K562 (cell line): ENCODE data around the gene C1RL. TPM values are rescaled to one million over a fixed set of nuclear protein-coding genes. Genes with fewer than 3 reads are reported as not detected.
A peak's percentile ranks its signal among the peaks of the same experiment; 100 is the strongest.

Experiments
- GABPA ChIP-seq: fragments of 200-800 bp; sonication (Bioruptor generic); conservative IDR thresholded peaks from 2 replicates; pipeline ENCODE4 v1.6.1; 2016; ENCODE audit warnings: low read depth, missing genetic modification characterization, missing compliant biosample characterization
- HNRNPL ChIP-seq: fragments of 200-400 bp; formaldehyde crosslinking; IDR thresholded peaks from 2 replicates; pipeline ENCODE4 v1.6.1; 2017; ENCODE audit warnings: low read depth, mild to moderate bottlenecking, low read length
- KLF13 ChIP-seq: fragments of 450-650 bp; IDR thresholded peaks from 2 replicates; pipeline ENCODE4 v1.6.1; 2016; ENCODE audit warnings: missing genetic modification characterization, low read depth, mild to moderate bottlenecking, missing compliant biosample characterization, moderate library complexity, borderline replicate concordance
- MAX ChIP-seq: sonication (generic); formaldehyde crosslinking; IDR thresholded peaks from 2 replicates; pipeline ENCODE4 v1.9.0; 2022; ENCODE audit warnings: mild to moderate bottlenecking, missing genetic modification reagents
- POU5F1 ChIP-seq: fragments of 150-350 bp; IDR thresholded peaks from 2 replicates; pipeline ENCODE4 v1.6.1; 2014; ENCODE audit warnings: borderline replicate concordance, low read length, low read depth, mild to moderate bottlenecking; ENCODE audit not compliant: partially characterized antibody
- TCF7 ChIP-seq: sonication (generic); IDR thresholded peaks from 2 replicates; pipeline ENCODE4 v1.6.1; 2016; ENCODE audit warnings: antibody characterized with exemption, borderline replicate concordance
- U2AF2 ChIP-seq: fragments of 200-400 bp; formaldehyde crosslinking; optimal IDR thresholded peaks from 2 replicates; pipeline ENCODE3; 2017; ENCODE audit warnings: low read depth, mild to moderate bottlenecking, low read length
- ZFP36 ChIP-seq: fragments of 150-350 bp; IDR thresholded peaks from 2 replicates; pipeline ENCODE4 v1.6.1; 2018; ENCODE audit warnings: low read length, low read depth; ENCODE audit not compliant: partially characterized antibody
- polyA plus RNA-seq, 8 experiments: library from polyadenylated mRNA; depleted of rRNA in 4 of 8; stranded (reverse) in 5 of 8; unstranded in 3 of 8; fragments of >200 nt; fragmentation: Nextera tagmentation in 2 of 8; fragmentation: Illumina TruSeq in 1 of 8; extraction: Ambion mirVana in 2 of 8; extraction: Trizol in 1 of 8; gene quantifications; 2 replicates each; pipeline versions ENCODE4 v1.2.1 to v1.2.3, GENCODE V29; 2011 to 2014; ENCODE audit warnings: inconsistent platforms in 1 of 8, missing spikeins in 1 of 8
- total RNA-seq, 7 experiments: library from RNA; depleted of rRNA in 6 of 7; stranded (reverse); fragments of >200 nt in 6 of 7; fragmentation: Illumina TruSeq in 2 of 7; extraction: Trizol in 2 of 7; gene quantifications; 2 replicates each; pipeline versions ENCODE4 v1.2.1 to v1.2.3, GENCODE V29; 2011 to 2021; ENCODE audit warnings: low replicate concordance in 1 of 7
- TF ChIP-seq, protein P1 (sequence below): fragments of 450-650 bp; IDR thresholded peaks from 2 replicates; pipeline ENCODE4 v1.6.1; 2014; ENCODE audit warnings: low read depth, mild to moderate bottlenecking, moderate library complexity, borderline replicate concordance
- TF ChIP-seq, protein P2 (sequence below), 2 experiments: fragments of 450-650 bp in 1 of 2; sonication (generic) in 1 of 2; formaldehyde crosslinking in 1 of 2; IDR thresholded peaks; 2 replicates each; pipeline versions ENCODE4 v1.7.1 to v1.9.0; 2016 to 2022; ENCODE audit warnings: inconsistent platforms in 1 of 2, mild to moderate bottlenecking in 1 of 2, missing genetic modification reagents in 1 of 2
- TF ChIP-seq, protein P3 (sequence below): IDR thresholded peaks from 2 replicates; pipeline ENCODE4 v1.6.1; 2011; ENCODE audit warnings: borderline replicate concordance, low read depth, mild to moderate bottlenecking, moderate library complexity, low read length; ENCODE audit not compliant: insufficient read depth, poor library complexity, severe bottlenecking

The C1RL gene
- total and polyA plus RNA-seq, 9 of the 15 experiments (the other 6 are each of a cell fraction or from before 2014, with no cell fraction given) = 1.4 to 10.7 (median 8.0) TPM

DNA sequence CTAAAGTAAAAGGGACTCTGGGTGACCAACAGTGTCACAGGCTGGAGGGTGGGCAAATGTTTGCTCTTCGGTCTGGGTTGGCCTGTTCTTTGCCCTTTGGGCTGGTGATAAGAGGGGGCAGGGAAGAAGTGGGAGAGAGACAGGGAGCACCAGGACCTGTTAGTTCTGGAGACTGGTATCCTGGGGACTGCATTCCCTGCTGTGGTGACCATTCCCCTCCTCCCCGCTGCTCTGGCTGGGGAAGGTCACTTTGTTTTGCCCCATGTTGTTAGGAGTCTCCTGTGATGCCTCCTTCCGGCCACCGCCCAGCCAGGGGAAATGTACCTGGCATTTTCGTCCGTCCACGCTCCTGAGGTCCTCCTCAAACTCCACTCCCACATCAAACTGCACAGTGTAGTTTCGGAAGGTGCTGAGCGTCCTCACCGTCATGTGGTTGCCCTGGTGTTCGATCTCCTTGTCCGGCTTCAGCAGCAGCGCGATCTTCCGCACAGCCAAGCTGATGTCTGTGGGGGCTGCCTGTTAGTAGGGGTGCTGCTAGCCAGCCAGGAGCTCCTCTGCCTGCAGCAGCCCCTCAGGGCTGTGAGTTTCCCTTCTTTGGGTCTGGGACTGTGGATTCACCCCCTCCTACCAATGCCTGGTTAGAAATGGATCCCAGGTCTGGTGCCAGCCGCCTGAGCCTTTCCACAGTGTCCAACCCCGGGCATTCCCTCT is 19.1 kb upstream of the C1RL start (continued):
- TF ChIP-seq, protein P1, sequence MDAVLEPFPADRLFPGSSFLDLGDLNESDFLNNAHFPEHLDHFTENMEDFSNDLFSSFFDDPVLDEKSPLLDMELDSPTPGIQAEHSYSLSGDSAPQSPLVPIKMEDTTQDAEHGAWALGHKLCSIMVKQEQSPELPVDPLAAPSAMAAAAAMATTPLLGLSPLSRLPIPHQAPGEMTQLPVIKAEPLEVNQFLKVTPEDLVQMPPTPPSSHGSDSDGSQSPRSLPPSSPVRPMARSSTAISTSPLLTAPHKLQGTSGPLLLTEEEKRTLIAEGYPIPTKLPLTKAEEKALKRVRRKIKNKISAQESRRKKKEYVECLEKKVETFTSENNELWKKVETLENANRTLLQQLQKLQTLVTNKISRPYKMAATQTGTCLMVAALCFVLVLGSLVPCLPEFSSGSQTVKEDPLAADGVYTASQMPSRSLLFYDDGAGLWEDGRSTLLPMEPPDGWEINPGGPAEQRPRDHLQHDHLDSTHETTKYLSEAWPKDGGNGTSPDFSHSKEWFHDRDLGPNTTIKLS = no peak
- TF ChIP-seq HNRNPL (no peak), KLF13 (tag) (no peak), ZFP36 (no peak), POU5F1 (no peak), MAX (no peak), TCF7 (no peak), U2AF2 (no peak), GABPA (tag) (peak; percentile 47)
- TF ChIP-seq, protein P2, sequence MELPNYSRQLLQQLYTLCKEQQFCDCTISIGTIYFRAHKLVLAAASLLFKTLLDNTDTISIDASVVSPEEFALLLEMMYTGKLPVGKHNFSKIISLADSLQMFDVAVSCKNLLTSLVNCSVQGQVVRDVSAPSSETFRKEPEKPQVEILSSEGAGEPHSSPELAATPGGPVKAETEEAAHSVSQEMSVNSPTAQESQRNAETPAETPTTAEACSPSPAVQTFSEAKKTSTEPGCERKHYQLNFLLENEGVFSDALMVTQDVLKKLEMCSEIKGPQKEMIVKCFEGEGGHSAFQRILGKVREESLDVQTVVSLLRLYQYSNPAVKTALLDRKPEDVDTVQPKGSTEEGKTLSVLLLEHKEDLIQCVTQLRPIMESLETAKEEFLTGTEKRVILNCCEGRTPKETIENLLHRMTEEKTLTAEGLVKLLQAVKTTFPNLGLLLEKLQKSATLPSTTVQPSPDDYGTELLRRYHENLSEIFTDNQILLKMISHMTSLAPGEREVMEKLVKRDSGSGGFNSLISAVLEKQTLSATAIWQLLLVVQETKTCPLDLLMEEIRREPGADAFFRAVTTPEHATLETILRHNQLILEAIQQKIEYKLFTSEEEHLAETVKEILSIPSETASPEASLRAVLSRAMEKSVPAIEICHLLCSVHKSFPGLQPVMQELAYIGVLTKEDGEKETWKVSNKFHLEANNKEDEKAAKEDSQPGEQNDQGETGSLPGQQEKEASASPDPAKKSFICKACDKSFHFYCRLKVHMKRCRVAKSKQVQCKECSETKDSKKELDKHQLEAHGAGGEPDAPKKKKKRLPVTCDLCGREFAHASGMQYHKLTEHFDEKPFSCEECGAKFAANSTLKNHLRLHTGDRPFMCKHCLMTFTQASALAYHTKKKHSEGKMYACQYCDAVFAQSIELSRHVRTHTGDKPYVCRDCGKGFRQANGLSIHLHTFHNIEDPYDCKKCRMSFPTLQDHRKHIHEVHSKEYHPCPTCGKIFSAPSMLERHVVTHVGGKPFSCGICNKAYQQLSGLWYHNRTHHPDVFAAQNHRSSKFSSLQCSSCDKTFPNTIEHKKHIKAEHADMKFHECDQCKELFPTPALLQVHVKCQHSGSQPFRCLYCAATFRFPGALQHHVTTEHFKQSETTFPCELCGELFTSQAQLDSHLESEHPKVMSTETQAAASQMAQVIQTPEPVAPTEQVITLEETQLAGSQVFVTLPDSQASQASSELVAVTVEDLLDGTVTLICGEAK (IDR thresholded peaks at IDR 0.05) = peak; percentile 75
- TF ChIP-seq, protein P2 (CRISPR knock-in tag; IDR thresholded peaks at IDR 0.05) = no peak
- TF ChIP-seq, protein P3, sequence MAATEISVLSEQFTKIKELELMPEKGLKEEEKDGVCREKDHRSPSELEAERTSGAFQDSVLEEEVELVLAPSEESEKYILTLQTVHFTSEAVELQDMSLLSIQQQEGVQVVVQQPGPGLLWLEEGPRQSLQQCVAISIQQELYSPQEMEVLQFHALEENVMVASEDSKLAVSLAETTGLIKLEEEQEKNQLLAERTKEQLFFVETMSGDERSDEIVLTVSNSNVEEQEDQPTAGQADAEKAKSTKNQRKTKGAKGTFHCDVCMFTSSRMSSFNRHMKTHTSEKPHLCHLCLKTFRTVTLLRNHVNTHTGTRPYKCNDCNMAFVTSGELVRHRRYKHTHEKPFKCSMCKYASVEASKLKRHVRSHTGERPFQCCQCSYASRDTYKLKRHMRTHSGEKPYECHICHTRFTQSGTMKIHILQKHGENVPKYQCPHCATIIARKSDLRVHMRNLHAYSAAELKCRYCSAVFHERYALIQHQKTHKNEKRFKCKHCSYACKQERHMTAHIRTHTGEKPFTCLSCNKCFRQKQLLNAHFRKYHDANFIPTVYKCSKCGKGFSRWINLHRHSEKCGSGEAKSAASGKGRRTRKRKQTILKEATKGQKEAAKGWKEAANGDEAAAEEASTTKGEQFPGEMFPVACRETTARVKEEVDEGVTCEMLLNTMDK = no peak
